WTC11 (cell line): Measurements from ENCODE around the gene NTRK1. TPM values are rescaled to one million over a fixed set of nuclear protein-coding genes. Genes with fewer than 3 reads are reported as not detected.

Source experiments
- ATAC-seq: fragments of 200-7000 bp; cut with Tn5 transposase; 2 replicates; pipeline ENCODE4 v1.10.0; 2021; ENCODE audit warnings: mild to moderate bottlenecking, moderate library complexity
- CTCF ChIA-PET: fragments of 300-600 bp; sonication (Branson Sonifier 250); formaldehyde crosslinking; loops from one replicate; lab custom pipeline; 2021; ENCODE audit warnings: antibody characterized with exemption; lab: Charles Lee
- POLR2A ChIA-PET: fragments of 350-600 bp; sonication (Branson Sonifier 250); formaldehyde crosslinking; loops from one replicate; lab custom pipeline; 2021; ENCODE audit warnings: antibody characterized with exemption; lab: Charles Lee
- DNase-seq: peaks from one replicate; pipeline ENCODE4 v3.0.0; 2021; ENCODE audit warnings: low spot score
- H3K27ac Mint-ChIP-seq: 2 replicates; pipeline ENCODE4 v1.8.0; 2021; ENCODE audit warnings: mixed read lengths
- H3K27me3 Mint-ChIP-seq: 2 replicates; pipeline ENCODE4 v1.8.0; 2021; ENCODE audit warnings: low read depth, mild to moderate bottlenecking, moderate library complexity, mixed read lengths
- H3K36me3 Mint-ChIP-seq: 2 replicates; pipeline ENCODE4 v1.8.0; 2021; ENCODE audit warnings: mixed read lengths
- H3K4me1 Mint-ChIP-seq: 2 replicates; pipeline ENCODE4 v1.8.0; 2022; ENCODE audit warnings: mixed read lengths
- H3K4me3 Mint-ChIP-seq: 2 replicates; pipeline ENCODE4 v1.8.0; 2021; ENCODE audit warnings: mild to moderate bottlenecking, moderate library complexity, mixed read lengths
- H3K9me3 Mint-ChIP-seq: 2 replicates; pipeline ENCODE4 v1.8.0; 2021; ENCODE audit warnings: mixed read lengths
- AFF4 ChIP-seq: sonication (generic); formaldehyde crosslinking; IDR thresholded peaks from 2 replicates; pipeline ENCODE4 v1.8.1; 2023; ENCODE audit warnings: mild to moderate bottlenecking, missing genetic modification reagents, borderline replicate concordance
- ARID4B ChIP-seq: sonication (generic); formaldehyde crosslinking; IDR thresholded peaks from 2 replicates; pipeline ENCODE4 v1.8.0; 2023; ENCODE audit warnings: missing genetic modification reagents, mild to moderate bottlenecking, borderline replicate concordance
- GRHL2 ChIP-seq: fragments of 250-450 bp; sonication (Bioruptor Pico); IDR thresholded peaks from 2 replicates; pipeline ENCODE4 v1.8.0; 2022; ENCODE audit warnings: mild to moderate bottlenecking, moderate library complexity; ENCODE audit not compliant: insufficient replicate concordance, severe bottlenecking
- GTF2I ChIP-seq: fragments of 250-450 bp; sonication (Bioruptor Pico); conservative IDR thresholded peaks from 2 replicates; pipeline ENCODE4 v1.4.0; 2021; ENCODE audit warnings: mild to moderate bottlenecking
- IRF2 ChIP-seq: sonication (generic); formaldehyde crosslinking; IDR thresholded peaks from 2 replicates; pipeline ENCODE4 v1.8.0; 2022; ENCODE audit warnings: low read depth, missing genetic modification reagents, borderline replicate concordance
- PRDM15 ChIP-seq: sonication (generic); formaldehyde crosslinking; IDR thresholded peaks from 2 replicates; pipeline ENCODE4 v1.8.0; 2022; ENCODE audit warnings: missing genetic modification reagents
- PREB ChIP-seq: sonication (generic); formaldehyde crosslinking; IDR thresholded peaks from 2 replicates; pipeline ENCODE4 v1.8.1; 2022; ENCODE audit warnings: mild to moderate bottlenecking, missing genetic modification reagents, moderate library complexity, borderline replicate concordance
- RELA ChIP-seq: sonication (generic); formaldehyde crosslinking; IDR thresholded peaks from 2 replicates; pipeline ENCODE4 v1.8.1; 2022; ENCODE audit warnings: missing genetic modification reagents, mild to moderate bottlenecking, borderline replicate concordance
- RORB ChIP-seq: fragments of 250-450 bp; sonication (Bioruptor Pico); IDR thresholded peaks from 2 replicates; pipeline ENCODE4 v1.9.0; 2021; ENCODE audit warnings: mild to moderate bottlenecking
- ZNF425 ChIP-seq: fragments of 250-450 bp; sonication (Bioruptor Pico); conservative IDR thresholded peaks from 2 replicates; pipeline ENCODE4 v1.9.0; 2021; ENCODE audit warnings: mild to moderate bottlenecking
- ZNF512 ChIP-seq: sonication (generic); formaldehyde crosslinking; IDR thresholded peaks from 2 replicates; pipeline ENCODE4 v1.8.1; 2022; ENCODE audit warnings: missing genetic modification reagents, borderline replicate concordance
- total RNA-seq: library from RNA; stranded (reverse); gene quantifications from 3 replicates; pipeline ENCODE4 v1.2.3, GENCODE V29; 2021

The NTRK1 gene
- total RNA-seq, 1 experiment from 2014 or later = 0.42 TPM

- ATAC-seq (no peak), DNase-seq (no peak)
- POLR2A ChIA-PET = no interaction called here
- Mint-ChIP-seq H3K27me3 (peaks cover 55% of the 10 kb centered on the region), H3K9me3 (no peaks in the 10 kb centered on the region), H3K36me3 (no peaks in the 10 kb centered on the region), H3K4me3 (no peak overlapping the region), H3K27ac (no peak overlapping the region), H3K4me1 (no peaks in the 10 kb centered on the region)
- TF ChIP-seq RELA (CRISPR knock-in tag) (no peak), PRDM15 (CRISPR knock-in tag) (no peak), PREB (no peak), ZNF425 (CRISPR knock-in tag) (no peak), ARID4B (CRISPR knock-in tag) (no peak), RORB (no peak), ZNF512 (CRISPR knock-in tag) (no peak), IRF2 (no peak), GRHL2 (CRISPR knock-in tag) (no peak)
- CTCF ChIA-PET = interaction anchor here (0.6 to 2.2 kb wide), 12 partner anchors 8 to 133 kb away, joined by 3 to 10 read pairs (median 4); partner anchors contain the start of gene NTRK1
These were observed 38.0 kb upstream of the NTRK1 start for GRCh38 chr1:156822680-156823079.

- ChIA-PET POLR2A (no interaction called here), CTCF (interaction anchor here (1.0 to 2.2 kb wide), 4 partner anchors 9 to 97 kb away, joined by 3 to 10 read pairs (median 6); no protein-coding TSS in a partner anchor)
- no peak overlapping the region for H3K4me3 Mint-ChIP-seq
- H3K36me3 Mint-ChIP-seq = no peaks in the 10 kb centered on the region
- H3K27ac Mint-ChIP-seq = no peak overlapping the region
- H3K4me1 Mint-ChIP-seq = no peaks in the 10 kb centered on the region
- no peak for ATAC-seq
- H3K27me3 Mint-ChIP-seq = peaks cover 55% of the 10 kb centered on the region
- DNase-seq = no peak
- no peaks in the 10 kb centered on the region for H3K9me3 Mint-ChIP-seq
- TF ChIP-seq AFF4 (CRISPR knock-in tag) (no peak), GTF2I (no peak), RELA (CRISPR knock-in tag) (no peak), PRDM15 (CRISPR knock-in tag) (no peak)
These were observed 37.4 kb upstream of the NTRK1 start for GRCh38 chr1:156823210-156823790.
